ENCODE results near the gene TBC1D1.

GRCh38 chr4:38111717-38112116 is 220.8 kb downstream of the TBC1D1 start:
- TF ChIP-seq CTCF (IDR thresholded peaks at IDR 0.05) (no peak), POLR2A (IDR thresholded peaks at IDR 0.05) (no peak)
